ENCODE measurements around the gene UPF3A.
"Not testable (repeated sequence)": the region's sequence is repeated elsewhere in the genome, so short reads cannot be mapped to it uniquely, and the experiment has no call there.

UPF3A gene

DNA sequence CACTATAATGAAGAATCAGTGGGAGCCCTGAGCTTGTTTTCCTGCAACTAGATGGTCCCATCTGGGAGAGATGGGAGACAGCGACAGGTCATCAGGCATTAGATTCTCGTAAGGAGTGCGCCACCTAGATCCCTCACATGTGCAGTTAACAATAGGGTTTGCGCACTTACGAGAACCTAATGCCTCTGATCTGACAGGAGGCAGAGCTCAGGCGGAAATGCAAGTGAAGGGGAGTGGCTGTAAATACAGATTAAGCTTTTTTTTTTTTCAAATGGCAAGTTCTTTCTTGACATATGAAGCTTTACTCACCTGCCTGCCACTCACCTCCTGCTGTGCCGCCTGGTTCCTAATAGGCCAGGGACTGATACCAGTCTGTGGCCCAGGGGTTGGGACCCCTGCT lies 32.3 kb upstream of the UPF3A start:
- H3K4me3 ChIP-seq (ENCODE audit: low read length) = no peak overlapping the region
- H3K9me3 ChIP-seq (ENCODE audit: control insufficient read depth, low read depth, low read length) = no peaks in the 10 kb centered on the region
- no peak overlapping the region for H3K9ac ChIP-seq (ENCODE audit: low read length)
- H3K27me3 ChIP-seq (ENCODE audit: control insufficient read depth, insufficient read depth, low read length) = no peaks in the 10 kb centered on the region
- H3K4me1 ChIP-seq (ENCODE audit: control insufficient read depth, low read depth, low read length) = no peaks in the 10 kb centered on the region
- H3K36me3 ChIP-seq (ENCODE audit: control insufficient read depth, low read depth, low read length) = peaks cover 86% of the 10 kb centered on the region
- no peak overlapping the region for H3K27ac ChIP-seq (ENCODE audit: low read length)

DNA sequence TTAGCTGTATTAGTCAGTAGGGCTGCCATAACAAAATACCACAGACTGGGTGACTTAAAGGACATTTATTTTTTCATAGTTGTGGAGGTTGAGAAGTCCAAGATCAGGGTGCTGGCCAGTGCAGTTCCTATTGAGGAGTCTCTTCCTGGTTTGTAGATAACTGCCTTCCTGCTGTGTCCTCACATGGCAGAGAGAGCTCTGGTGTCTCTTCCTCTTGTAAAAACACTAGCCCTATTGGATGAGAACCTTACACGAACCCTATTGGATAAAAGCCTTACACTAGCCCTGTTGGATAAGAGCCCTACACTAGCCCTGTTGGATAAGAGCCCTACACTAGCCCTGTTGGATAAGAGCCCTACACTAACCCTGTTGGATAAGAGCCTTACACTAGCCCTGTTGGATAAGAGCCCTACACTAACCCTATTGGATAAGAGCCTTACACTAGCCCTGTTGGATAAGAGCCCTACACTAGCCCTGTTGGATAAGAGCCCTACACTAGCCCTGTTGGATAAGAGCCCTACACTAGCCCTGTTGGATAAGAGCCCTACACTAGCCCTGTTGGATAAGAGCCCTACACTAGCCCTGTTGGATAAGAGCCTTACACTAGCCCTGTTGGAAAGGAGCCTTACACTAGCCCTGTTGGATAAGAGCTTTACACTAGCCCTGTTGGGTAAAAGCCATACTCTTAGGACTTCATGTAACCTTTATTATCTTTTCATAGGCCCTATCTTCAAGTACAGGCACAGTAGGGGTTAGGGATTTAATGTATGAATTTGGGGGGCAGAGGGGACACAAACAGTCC lies 29.6 kb upstream of the UPF3A start:
- H3K9me3 ChIP-seq (ENCODE audit: control insufficient read depth, low read depth, low read length); H3K9ac ChIP-seq (ENCODE audit: low read length); H3K27ac ChIP-seq (ENCODE audit: low read length); H3K4me3 ChIP-seq (ENCODE audit: low read length); H3K27me3 ChIP-seq (ENCODE audit: control insufficient read depth, insufficient read depth, low read length): not testable (repeated sequence)
- H3K4me1 ChIP-seq (ENCODE audit: control insufficient read depth, low read depth, low read length) = peaks cover 12% of the 10 kb centered on the region
- peaks cover 80% of the 10 kb centered on the region for H3K36me3 ChIP-seq (ENCODE audit: control insufficient read depth, low read depth, low read length)

DNA sequence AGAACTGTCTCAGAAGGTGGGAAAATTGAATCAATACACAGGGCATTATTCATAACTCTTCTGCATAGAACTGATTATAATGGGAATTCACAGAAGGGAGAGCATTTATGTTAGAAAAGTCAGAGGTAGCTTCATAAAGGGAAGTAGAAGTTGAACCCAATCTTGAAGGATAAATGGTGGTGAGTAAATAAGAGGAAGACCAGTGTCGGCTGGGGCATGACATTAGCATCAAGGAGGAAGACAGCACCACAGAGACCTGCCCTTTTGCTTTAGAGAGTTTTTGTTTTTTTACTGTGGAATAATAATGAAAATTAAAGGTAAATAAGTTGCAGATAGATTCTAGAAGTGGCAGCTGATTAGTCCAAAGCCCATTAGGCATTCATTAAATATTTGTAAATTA lies 24.9 kb upstream of the UPF3A start:
- Histone ChIP-seq H3K4me1 (ENCODE audit: control insufficient read depth, low read depth, low read length) (peaks cover 17% of the 10 kb centered on the region), H3K4me3 (ENCODE audit: low read length) (peak overlapping the region; percentile 19), H3K9me3 (ENCODE audit: control insufficient read depth, low read depth, low read length) (no peaks in the 10 kb centered on the region), H3K27ac (ENCODE audit: low read length) (no peak overlapping the region), H3K9ac (ENCODE audit: low read length) (no peak overlapping the region), H3K36me3 (ENCODE audit: control insufficient read depth, low read depth, low read length) (peaks cover 73% of the 10 kb centered on the region), H3K27me3 (ENCODE audit: control insufficient read depth, insufficient read depth, low read length) (no peaks in the 10 kb centered on the region)

DNA sequence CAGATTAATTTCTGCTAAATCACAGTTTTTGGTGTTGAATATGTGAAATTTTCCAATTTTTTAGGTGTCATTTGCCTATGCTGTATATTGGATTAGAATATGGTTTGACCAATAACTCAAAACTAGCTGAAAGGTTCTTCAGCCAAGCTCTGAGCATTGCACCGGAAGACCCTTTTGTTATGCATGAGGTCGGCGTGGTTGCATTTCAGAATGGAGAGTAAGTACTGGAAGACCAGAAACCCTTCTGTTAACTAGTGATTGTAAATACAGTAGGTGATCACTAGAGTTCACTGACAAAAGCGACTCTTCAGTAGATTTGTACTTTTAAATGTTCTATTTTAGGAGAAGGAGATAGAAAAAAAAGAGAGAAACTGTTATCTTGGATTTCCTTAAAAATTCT lies 24.4 kb upstream of the UPF3A start:
- Histone ChIP-seq H3K9ac (ENCODE audit: low read length) (no peak overlapping the region), H3K27ac (ENCODE audit: low read length) (no peak overlapping the region), H3K27me3 (ENCODE audit: control insufficient read depth, insufficient read depth, low read length) (no peaks in the 10 kb centered on the region), H3K4me1 (ENCODE audit: control insufficient read depth, low read depth, low read length) (peaks cover 17% of the 10 kb centered on the region), H3K4me3 (ENCODE audit: low read length) (no peak overlapping the region), H3K36me3 (ENCODE audit: control insufficient read depth, low read depth, low read length) (peaks cover 72% of the 10 kb centered on the region), H3K9me3 (ENCODE audit: control insufficient read depth, low read depth, low read length) (no peaks in the 10 kb centered on the region)

DNA sequence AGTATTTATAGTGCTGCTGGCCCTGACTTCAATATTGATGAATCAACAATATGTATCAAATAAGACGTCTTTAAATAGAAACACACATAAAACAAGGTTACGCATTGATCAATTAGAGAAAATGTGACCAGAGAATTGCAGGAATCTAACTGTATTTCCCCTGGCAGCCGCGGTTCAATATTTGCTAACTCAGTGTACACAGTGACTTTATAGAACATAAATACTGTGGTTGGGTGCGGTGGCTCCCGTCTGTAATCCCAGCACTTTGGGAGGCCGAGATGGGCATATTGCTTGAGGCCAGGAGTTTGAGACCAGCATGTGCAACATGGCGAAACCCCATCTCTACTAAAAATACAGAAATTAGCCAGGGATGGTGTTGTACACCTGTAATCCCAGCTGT lies 22.8 kb upstream of the UPF3A start:
- no peaks in the 10 kb centered on the region for H3K9me3 ChIP-seq (ENCODE audit: control insufficient read depth, low read depth, low read length)
- H3K36me3 ChIP-seq (ENCODE audit: control insufficient read depth, low read depth, low read length) = peaks cover 75% of the 10 kb centered on the region
- no peak overlapping the region for H3K9ac ChIP-seq (ENCODE audit: low read length)
- H3K27ac ChIP-seq (ENCODE audit: low read length) = no peak overlapping the region
- no peak overlapping the region for H3K4me3 ChIP-seq (ENCODE audit: low read length)
- no peaks in the 10 kb centered on the region for H3K27me3 ChIP-seq (ENCODE audit: control insufficient read depth, insufficient read depth, low read length)
- H3K4me1 ChIP-seq (ENCODE audit: control insufficient read depth, low read depth, low read length) = peaks cover 17% of the 10 kb centered on the region

DNA sequence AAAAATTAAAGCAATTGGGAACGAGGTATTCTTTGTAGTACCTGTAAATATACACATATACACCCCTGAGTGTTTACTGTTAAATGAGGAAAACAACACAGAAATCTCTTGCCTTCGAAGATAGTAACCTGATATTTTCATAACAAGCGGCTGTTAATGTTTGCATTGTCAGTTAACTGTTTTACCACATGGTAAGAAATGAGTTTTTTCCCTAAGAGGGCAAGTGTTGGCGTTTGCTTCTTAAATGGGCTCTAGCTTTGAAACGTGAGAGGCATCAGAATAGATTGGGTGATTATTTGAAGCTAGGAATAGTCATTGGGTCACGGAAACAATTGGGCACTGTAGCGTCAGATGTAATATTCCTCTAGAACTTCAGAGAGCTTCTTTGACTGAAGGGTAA lies 22.0 kb upstream of the UPF3A start:
- Histone ChIP-seq H3K27ac (ENCODE audit: low read length) (no peak overlapping the region), H3K36me3 (ENCODE audit: control insufficient read depth, low read depth, low read length) (peaks cover 77% of the 10 kb centered on the region), H3K9me3 (ENCODE audit: control insufficient read depth, low read depth, low read length) (no peaks in the 10 kb centered on the region), H3K27me3 (ENCODE audit: control insufficient read depth, insufficient read depth, low read length) (no peaks in the 10 kb centered on the region), H3K4me3 (ENCODE audit: low read length) (no peak overlapping the region), H3K9ac (ENCODE audit: low read length) (no peak overlapping the region), H3K4me1 (ENCODE audit: control insufficient read depth, low read depth, low read length) (peaks cover 17% of the 10 kb centered on the region)

DNA sequence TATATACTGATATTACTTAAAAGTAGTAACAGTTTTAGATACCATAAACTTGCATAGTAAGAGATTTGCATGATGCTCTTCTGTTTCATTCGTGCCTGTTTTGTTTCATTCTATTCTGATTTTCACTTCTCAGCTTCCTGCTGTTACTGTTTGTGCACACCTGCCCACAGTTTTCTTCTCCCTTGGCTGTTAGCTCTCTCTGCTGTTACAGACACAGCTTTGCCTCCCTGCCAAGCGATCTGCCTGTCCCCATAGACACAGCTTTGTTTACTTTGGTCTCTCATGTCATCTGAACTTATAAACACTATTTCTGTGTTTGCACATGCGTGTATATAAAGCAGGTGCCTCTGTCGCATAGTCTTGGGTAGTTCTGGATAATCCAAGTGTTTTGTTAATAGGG lies 21.4 kb upstream of the UPF3A start:
- no peaks in the 10 kb centered on the region for H3K9me3 ChIP-seq (ENCODE audit: control insufficient read depth, low read depth, low read length)
- H3K36me3 ChIP-seq (ENCODE audit: control insufficient read depth, low read depth, low read length) = peaks cover 76% of the 10 kb centered on the region
- H3K27ac ChIP-seq (ENCODE audit: low read length) = no peak overlapping the region
- peaks cover 17% of the 10 kb centered on the region for H3K4me1 ChIP-seq (ENCODE audit: control insufficient read depth, low read depth, low read length)
- H3K27me3 ChIP-seq (ENCODE audit: control insufficient read depth, insufficient read depth, low read length) = no peaks in the 10 kb centered on the region
- H3K9ac ChIP-seq (ENCODE audit: low read length) = no peak overlapping the region
- H3K4me3 ChIP-seq (ENCODE audit: low read length) = no peak overlapping the region

DNA sequence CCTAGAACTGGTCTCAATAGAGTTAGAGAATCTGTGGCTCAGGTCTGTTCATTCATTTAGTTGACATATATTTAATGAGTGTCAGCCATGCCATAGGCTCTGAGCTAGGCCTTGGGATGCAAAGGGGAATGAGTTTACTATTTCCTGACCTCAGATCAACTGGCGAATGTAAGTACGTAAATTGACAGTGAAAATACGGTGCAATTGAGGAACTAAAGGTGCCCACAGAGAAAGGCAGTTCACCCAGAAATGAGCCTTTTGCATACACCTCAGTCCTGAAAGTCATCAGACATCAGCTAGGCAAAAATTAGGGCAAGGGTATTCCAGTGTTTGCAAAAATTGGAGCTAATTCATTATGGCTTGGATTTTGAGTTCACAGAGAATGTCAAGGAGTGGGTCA lies 20.6 kb upstream of the UPF3A start:
- H3K36me3 ChIP-seq (ENCODE audit: control insufficient read depth, low read depth, low read length) = peaks cover 78% of the 10 kb centered on the region
- H3K27ac ChIP-seq (ENCODE audit: low read length) = no peak overlapping the region
- H3K9ac ChIP-seq (ENCODE audit: low read length) = no peak overlapping the region

DNA sequence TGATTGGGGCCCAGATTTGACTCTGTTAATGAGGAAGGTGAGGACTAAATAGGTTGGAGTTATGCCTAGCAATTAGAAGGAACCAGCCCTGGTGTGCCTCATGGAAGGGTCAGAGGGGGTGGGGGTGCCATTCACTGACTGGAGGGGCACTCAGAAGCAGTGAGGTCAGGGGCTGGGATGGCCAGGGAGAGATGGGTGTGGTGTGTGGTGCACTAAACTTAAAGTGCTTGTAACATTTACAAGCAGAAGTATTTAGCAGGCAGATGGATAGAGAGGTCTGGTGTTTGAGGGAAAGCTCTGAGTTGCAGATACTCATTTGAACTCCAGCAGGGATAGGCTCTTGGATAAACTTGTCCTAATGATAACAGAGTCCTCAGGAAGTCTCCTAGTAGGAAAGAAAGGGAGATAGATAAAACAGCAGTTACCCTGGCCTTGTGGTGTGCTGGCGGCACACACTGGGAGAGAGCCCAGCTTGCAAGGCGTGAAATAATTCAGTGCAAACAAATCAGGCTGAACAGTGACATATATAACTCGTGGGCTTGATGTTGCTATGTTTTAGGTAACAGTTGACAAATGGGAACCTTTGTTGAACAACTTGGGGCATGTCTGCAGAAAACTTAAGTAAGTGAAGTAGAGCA lies 20.0 kb upstream of the UPF3A start:
- H3K27me3 ChIP-seq (ENCODE audit: control insufficient read depth, insufficient read depth, low read length) = no peaks in the 10 kb centered on the region
- H3K27ac ChIP-seq (ENCODE audit: low read length) = no peak overlapping the region
- H3K9ac ChIP-seq (ENCODE audit: low read length) = no peak overlapping the region
- peaks cover 78% of the 10 kb centered on the region for H3K36me3 ChIP-seq (ENCODE audit: control insufficient read depth, low read depth, low read length)
- H3K4me1 ChIP-seq (ENCODE audit: control insufficient read depth, low read depth, low read length) = peaks cover 9% of the 10 kb centered on the region
- no peak overlapping the region for H3K4me3 ChIP-seq (ENCODE audit: low read length)
- H3K9me3 ChIP-seq (ENCODE audit: control insufficient read depth, low read depth, low read length) = no peaks in the 10 kb centered on the region

More for the DNA sequence above, 20.6 kb upstream of the UPF3A start:
- H3K4me3 ChIP-seq (ENCODE audit: low read length) = no peak overlapping the region
- H3K4me1 ChIP-seq (ENCODE audit: control insufficient read depth, low read depth, low read length) = peaks cover 15% of the 10 kb centered on the region
- no peaks in the 10 kb centered on the region for H3K27me3 ChIP-seq (ENCODE audit: control insufficient read depth, insufficient read depth, low read length)
- H3K9me3 ChIP-seq (ENCODE audit: control insufficient read depth, low read depth, low read length) = no peaks in the 10 kb centered on the region

DNA sequence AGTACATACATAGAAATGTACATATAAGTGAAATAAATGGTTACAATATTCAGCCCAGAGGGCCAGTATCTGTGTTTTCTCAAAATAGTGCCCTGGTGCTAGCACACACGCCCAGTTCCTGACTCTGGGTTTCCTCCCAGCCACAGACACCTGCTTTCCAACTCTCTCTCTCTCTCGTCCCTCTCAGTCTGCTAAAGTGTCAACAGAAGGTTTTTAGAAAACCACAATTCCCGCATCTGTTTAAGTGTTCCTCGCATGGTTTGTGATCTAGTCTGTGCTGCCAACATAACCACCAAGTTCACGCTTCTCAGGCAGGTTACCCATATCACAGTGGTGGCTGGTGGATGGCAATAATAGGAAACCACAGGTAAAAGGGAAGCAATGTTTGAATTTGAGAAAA lies 17.8 kb upstream of the UPF3A start:
- Histone ChIP-seq H3K36me3 (ENCODE audit: control insufficient read depth, low read depth, low read length) (peaks cover 86% of the 10 kb centered on the region), H3K9me3 (ENCODE audit: control insufficient read depth, low read depth, low read length) (no peaks in the 10 kb centered on the region), H3K4me1 (ENCODE audit: control insufficient read depth, low read depth, low read length) (no peaks in the 10 kb centered on the region), H3K27me3 (ENCODE audit: control insufficient read depth, insufficient read depth, low read length) (no peaks in the 10 kb centered on the region), H3K9ac (ENCODE audit: low read length) (no peak overlapping the region), H3K4me3 (ENCODE audit: low read length) (no peak overlapping the region), H3K27ac (ENCODE audit: low read length) (no peak overlapping the region)

DNA sequence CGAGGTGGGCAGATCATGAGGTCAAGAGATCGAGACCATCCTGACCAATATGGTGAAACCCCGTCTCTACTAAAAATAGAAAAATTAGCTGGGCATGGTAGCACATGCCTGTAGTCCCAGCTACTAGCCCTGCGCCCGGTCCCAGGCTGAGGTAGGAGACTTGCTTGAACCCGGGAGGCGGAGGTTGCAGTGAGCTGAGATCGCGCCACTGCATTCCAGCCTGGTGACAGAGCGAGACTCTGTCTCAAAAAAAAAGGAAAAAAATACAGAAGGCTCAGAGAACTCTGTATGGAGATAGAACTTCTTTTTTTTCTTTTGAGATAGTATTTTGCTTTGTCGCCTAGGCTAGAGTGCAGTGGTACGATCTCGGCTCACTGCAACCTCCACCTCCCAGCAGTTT lies 17.1 kb upstream of the UPF3A start:
- not testable (repeated sequence) for H3K27me3 ChIP-seq (ENCODE audit: control insufficient read depth, insufficient read depth, low read length); H3K4me3 ChIP-seq (ENCODE audit: low read length); H3K9ac ChIP-seq (ENCODE audit: low read length); H3K27ac ChIP-seq (ENCODE audit: low read length); H3K9me3 ChIP-seq (ENCODE audit: control insufficient read depth, low read depth, low read length); H3K4me1 ChIP-seq (ENCODE audit: control insufficient read depth, low read depth, low read length)
- H3K36me3 ChIP-seq (ENCODE audit: control insufficient read depth, low read depth, low read length) = peaks cover 86% of the 10 kb centered on the region
